GM23338 (cell line): ENCODE data around the gene CLEC4E. TPM values are rescaled to one million over a fixed set of nuclear protein-coding genes. Genes with fewer than 3 reads are reported as not detected.

Experiments
- CTCF ChIP-seq, 2 experiments: fragments of 200-600 bp in 1 of 2; sonication (generic) in 1 of 2; conservative IDR thresholded peaks; 2 replicates each; pipeline versions ENCODE4 v1.5.1 to v1.6.1; 2016 to 2017; ENCODE audit warnings: antibody characterized with exemption in 2 of 2, low read depth in 2 of 2, mild to moderate bottlenecking in 2 of 2, moderate library complexity in 1 of 2
- ETS1 ChIP-seq: IDR thresholded peaks from 2 replicates; pipeline ENCODE4 v1.6.1; 2016; ENCODE audit warnings: antibody characterized with exemption
- ZNF114 ChIP-seq: fragments of 250-450 bp; sonication (Bioruptor Pico); IDR thresholded peaks from 2 replicates; pipeline ENCODE4 v1.5.0; 2020; ENCODE audit warnings: mild to moderate bottlenecking, moderate library complexity
- ZNF331 ChIP-seq: fragments of 250-450 bp; sonication (Bioruptor Pico); IDR thresholded peaks from 2 replicates; pipeline ENCODE4 v1.5.0; 2020; ENCODE audit warnings: low read depth, mild to moderate bottlenecking, moderate library complexity
- polyA plus RNA-seq: library from polyadenylated mRNA; unstranded; fragments of >200 nt; fragmentation: Nextera tagmentation; extraction: Ambion mirVana; gene quantifications from 2 replicates; pipeline ENCODE4 v1.2.1, GENCODE V29; 2016
- small RNA-seq: library from RNA; depleted of rRNA; stranded (forward); fragments of <200 nt; gene quantifications from one replicate; pipeline ENCODE3, GENCODE V24; 2014; ENCODE audit warnings: low replicate concordance
- total RNA-seq: library from RNA; depleted of rRNA; stranded (reverse); fragments of >200 nt; shearing (Covaris generic); gene quantifications from 2 replicates; pipeline ENCODE4 v1.2.3, GENCODE V29; 2014; rRNA removed
- TF ChIP-seq, protein P1 (sequence below): fragments of 250-450 bp; sonication (Bioruptor Pico); IDR thresholded peaks from 2 replicates; pipeline ENCODE4 v1.5.0; 2020; ENCODE audit warnings: mild to moderate bottlenecking, moderate library complexity

Gene CLEC4E
- total and polyA plus RNA-seq, 2 experiments from 2014 or later = not detected

GRCh38 chr12:8491646-8492530, 48.8 kb downstream of the CLEC4E start (continued):
- TF ChIP-seq, protein P1, sequence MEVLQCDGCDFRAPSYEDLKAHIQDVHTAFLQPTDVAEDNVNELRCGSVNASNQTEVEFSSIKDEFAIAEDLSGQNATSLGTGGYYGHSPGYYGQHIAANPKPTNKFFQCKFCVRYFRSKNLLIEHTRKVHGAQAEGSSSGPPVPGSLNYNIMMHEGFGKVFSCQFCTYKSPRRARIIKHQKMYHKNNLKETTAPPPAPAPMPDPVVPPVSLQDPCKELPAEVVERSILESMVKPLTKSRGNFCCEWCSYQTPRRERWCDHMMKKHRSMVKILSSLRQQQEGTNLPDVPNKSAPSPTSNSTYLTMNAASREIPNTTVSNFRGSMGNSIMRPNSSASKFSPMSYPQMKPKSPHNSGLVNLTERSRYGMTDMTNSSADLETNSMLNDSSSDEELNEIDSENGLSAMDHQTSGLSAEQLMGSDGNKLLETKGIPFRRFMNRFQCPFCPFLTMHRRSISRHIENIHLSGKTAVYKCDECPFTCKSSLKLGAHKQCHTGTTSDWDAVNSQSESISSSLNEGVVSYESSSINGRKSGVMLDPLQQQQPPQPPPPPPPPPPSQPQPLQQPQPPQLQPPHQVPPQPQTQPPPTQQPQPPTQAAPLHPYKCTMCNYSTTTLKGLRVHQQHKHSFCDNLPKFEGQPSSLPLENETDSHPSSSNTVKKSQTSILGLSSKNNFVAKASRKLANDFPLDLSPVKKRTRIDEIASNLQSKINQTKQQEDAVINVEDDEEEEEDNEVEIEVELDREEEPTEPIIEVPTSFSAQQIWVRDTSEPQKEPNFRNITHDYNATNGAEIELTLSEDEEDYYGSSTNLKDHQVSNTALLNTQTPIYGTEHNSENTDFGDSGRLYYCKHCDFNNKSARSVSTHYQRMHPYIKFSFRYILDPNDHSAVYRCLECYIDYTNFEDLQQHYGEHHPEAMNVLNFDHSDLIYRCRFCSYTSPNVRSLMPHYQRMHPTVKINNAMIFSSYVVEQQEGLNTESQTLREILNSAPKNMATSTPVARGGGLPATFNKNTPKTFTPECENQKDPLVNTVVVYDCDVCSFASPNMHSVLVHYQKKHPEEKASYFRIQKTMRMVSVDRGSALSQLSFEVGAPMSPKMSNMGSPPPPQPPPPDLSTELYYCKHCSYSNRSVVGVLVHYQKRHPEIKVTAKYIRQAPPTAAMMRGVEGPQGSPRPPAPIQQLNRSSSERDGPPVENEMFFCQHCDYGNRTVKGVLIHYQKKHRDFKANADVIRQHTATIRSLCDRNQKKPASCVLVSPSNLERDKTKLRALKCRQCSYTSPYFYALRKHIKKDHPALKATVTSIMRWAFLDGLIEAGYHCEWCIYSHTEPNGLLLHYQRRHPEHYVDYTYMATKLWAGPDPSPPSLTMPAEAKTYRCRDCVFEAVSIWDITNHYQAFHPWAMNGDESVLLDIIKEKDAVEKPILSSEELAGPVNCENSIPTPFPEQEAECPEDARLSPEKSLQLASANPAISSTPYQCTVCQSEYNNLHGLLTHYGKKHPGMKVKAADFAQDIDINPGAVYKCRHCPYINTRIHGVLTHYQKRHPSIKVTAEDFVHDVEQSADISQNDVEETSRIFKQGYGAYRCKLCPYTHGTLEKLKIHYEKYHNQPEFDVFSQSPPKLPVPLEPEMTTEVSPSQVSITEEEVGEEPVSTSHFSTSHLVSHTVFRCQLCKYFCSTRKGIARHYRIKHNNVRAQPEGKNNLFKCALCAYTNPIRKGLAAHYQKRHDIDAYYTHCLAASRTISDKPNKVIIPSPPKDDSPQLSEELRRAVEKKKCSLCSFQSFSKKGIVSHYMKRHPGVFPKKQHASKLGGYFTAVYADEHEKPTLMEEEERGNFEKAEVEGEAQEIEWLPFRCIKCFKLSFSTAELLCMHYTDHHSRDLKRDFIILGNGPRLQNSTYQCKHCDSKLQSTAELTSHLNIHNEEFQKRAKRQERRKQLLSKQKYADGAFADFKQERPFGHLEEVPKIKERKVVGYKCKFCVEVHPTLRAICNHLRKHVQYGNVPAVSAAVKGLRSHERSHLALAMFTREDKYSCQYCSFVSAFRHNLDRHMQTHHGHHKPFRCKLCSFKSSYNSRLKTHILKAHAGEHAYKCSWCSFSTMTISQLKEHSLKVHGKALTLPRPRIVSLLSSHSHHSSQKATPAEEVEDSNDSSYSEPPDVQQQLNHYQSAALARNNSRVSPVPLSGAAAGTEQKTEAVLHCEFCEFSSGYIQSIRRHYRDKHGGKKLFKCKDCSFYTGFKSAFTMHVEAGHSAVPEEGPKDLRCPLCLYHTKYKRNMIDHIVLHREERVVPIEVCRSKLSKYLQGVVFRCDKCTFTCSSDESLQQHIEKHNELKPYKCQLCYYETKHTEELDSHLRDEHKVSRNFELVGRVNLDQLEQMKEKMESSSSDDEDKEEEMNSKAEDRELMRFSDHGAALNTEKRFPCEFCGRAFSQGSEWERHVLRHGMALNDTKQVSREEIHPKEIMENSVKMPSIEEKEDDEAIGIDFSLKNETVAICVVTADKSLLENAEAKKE = no peak
- TF ChIP-seq ZNF331 (CRISPR knock-in tag) (no peak), ETS1 (no peak), CTCF (conservative IDR thresholded peaks at IDR 0.05; ENCODE audit: low read depth in 2 of 2) (no peak), ZNF114 (CRISPR knock-in tag) (no peak)

Small RNA genes within 50 kb of the gene (small RNA-seq; reads per million reads assigned to genes)
- not detected for gene RNU6-275P

Other genes with a start within 250 kb of the CLEC4E start
- gene CLEC6A, start 84.9 kb downstream of the CLEC4E start, total RNA-seq = 0.19 TPM in 1 of 2 replicates, not detected in the other
- 0.21 TPM in 1 of 2 replicates, not detected in the other for gene CLEC6A, start 84.9 kb downstream of the CLEC4E start, polyA plus RNA-seq
- 0.90 TPM in 1 of 2 replicates, not detected in the other for gene CLEC4D, start 27.4 kb downstream of the CLEC4E start, total RNA-seq
- gene CLEC4D, start 27.4 kb downstream of the CLEC4E start, polyA plus RNA-seq = 0.17 and 0.24 TPM in 2 replicates
- gene AICDA, start 72.0 kb upstream of the CLEC4E start, total RNA-seq = not detected in 2 replicates
- gene AICDA, start 72.0 kb upstream of the CLEC4E start, polyA plus RNA-seq = 0.31 TPM in 1 of 2 replicates, not detected in the other
- gene MFAP5, start 121.9 kb upstream of the CLEC4E start, total RNA-seq = 0.90 TPM in 1 of 2 replicates, not detected in the other
- 0.68 and 1.2 TPM in 2 replicates for gene MFAP5, start 121.9 kb upstream of the CLEC4E start, polyA plus RNA-seq
- 94.8 and 104 TPM in 2 replicates for gene RIMKLB, start 157.1 kb upstream of the CLEC4E start, total RNA-seq
- 62.7 and 87.0 TPM in 2 replicates for gene RIMKLB, start 157.1 kb upstream of the CLEC4E start, polyA plus RNA-seq